ENCODE results near the gene FIGLA. TPM values are rescaled to one million over a fixed set of nuclear protein-coding genes. Genes with fewer than 3 reads are reported as not detected.

Gene FIGLA
- total RNA-seq, 1 experiment from 2014 or later, result not detected

GRCh38 chr2:70797506-70797905 lies 7.1 kb upstream of the FIGLA start:
- ATAC-seq (no peak), DNase-seq (ENCODE audit: low read depth, low spot score) (no peak)
- no TSS peak for BruUV-seq (replicated peaks)
- Histone ChIP-seq H3K9ac (ENCODE audit: low read length) (no peak overlapping the region), H3K9me2 (ENCODE audit: insufficient read depth) (no peaks in the 10 kb centered on the region), H3K27ac (ENCODE audit: low read depth, low read length) (no peak overlapping the region), H4K20me1 (ENCODE audit: insufficient read depth) (no peaks in the 10 kb centered on the region), H3K4me1 (ENCODE audit: control insufficient read depth in 1 of 2, insufficient read depth in 2 of 2, low read length in 2 of 2) (no peaks in the 10 kb centered on the region), H3K4me3 (replicated peaks in 1 of 2; ENCODE audit: low read depth in 1 of 2, low read length in 2 of 2) (no peak overlapping the region), H3K4me2 (ENCODE audit: low read length) (no peak overlapping the region), H3K79me2 (ENCODE audit: insufficient read depth, low read length) (no peaks in the 10 kb centered on the region), H3K27me3 (ENCODE audit: insufficient read depth, low read length) (no peaks in the 10 kb centered on the region), H3K9me3 (ENCODE audit: control insufficient read depth in 1 of 2, insufficient read depth in 1 of 2, low read depth in 1 of 2, low read length in 2 of 2) (no peaks in the 10 kb centered on the region), H2AFZ (ENCODE audit: low read depth, low read length, poor library complexity, severe bottlenecking) (no peak overlapping the region), H3K36me3 (ENCODE audit: control insufficient read depth in 1 of 2, insufficient read depth in 2 of 2, low read length in 2 of 2) (no peaks in the 10 kb centered on the region)
- ChIA-PET RAD21 (ENCODE audit: low non-redundant PET in 1 of 2, low total read pairs in 2 of 2, uncharacterized antibody in 2 of 2, unreplicated experiment in 2 of 2) (no interaction called here), POLR2A (no interaction called here), CTCF (interaction anchor here (1.3 to 2.2 kb wide), 2 partner anchors 12 to 151 kb away, joined by 4 to 6 read pairs; no protein-coding TSS in a partner anchor)
- TF ChIP-seq RAD21 (IDR thresholded peaks at IDR 0.05; ENCODE audit: low read depth) (no peak), FOSL1 (IDR thresholded peaks at IDR 0.05; ENCODE audit: low read depth) (no peak)
- intact Hi-C loops (cut with micrococcal nuclease), result no loop called here

GRCh38 chr2:70796262-70796661 lies 5.8 kb upstream of the FIGLA start:
- H2AFZ ChIP-seq (ENCODE audit: low read depth, low read length, poor library complexity, severe bottlenecking), result no peak overlapping the region
- H3K27me3 ChIP-seq (ENCODE audit: insufficient read depth, low read length), result no peaks in the 10 kb centered on the region
- ATAC-seq (no peak), DNase-seq (ENCODE audit: low read depth, low spot score) (no peak)
- intact Hi-C loops (cut with micrococcal nuclease), result no loop called here
- no peaks in the 10 kb centered on the region for H3K9me3 ChIP-seq (ENCODE audit: control insufficient read depth in 1 of 2, insufficient read depth in 1 of 2, low read depth in 1 of 2, low read length in 2 of 2)
- H3K27ac ChIP-seq (ENCODE audit: low read depth, low read length), result no peak overlapping the region
- RAD21 ChIA-PET (ENCODE audit: low non-redundant PET in 1 of 2, low total read pairs in 2 of 2, uncharacterized antibody in 2 of 2, unreplicated experiment in 2 of 2), result no interaction called here
- no peaks in the 10 kb centered on the region for H3K79me2 ChIP-seq (ENCODE audit: insufficient read depth, low read length)
- no peak overlapping the region for H3K4me3 ChIP-seq (replicated peaks in 1 of 2; ENCODE audit: low read depth in 1 of 2, low read length in 2 of 2)
- no peaks in the 10 kb centered on the region for H3K4me1 ChIP-seq (ENCODE audit: control insufficient read depth in 1 of 2, insufficient read depth in 2 of 2, low read length in 2 of 2)
- H3K36me3 ChIP-seq (ENCODE audit: control insufficient read depth in 1 of 2, insufficient read depth in 2 of 2, low read length in 2 of 2), result no peaks in the 10 kb centered on the region
- no peak overlapping the region for H3K9ac ChIP-seq (ENCODE audit: low read length)
- no TSS peak for BruUV-seq (replicated peaks)
- CTCF ChIA-PET, result interaction anchor here (1.3 to 2.2 kb wide), 2 partner anchors 11 to 152 kb away, joined by 4 to 6 read pairs; no protein-coding TSS in a partner anchor
- POLR2A ChIA-PET, result no interaction called here
- H3K9me2 ChIP-seq (ENCODE audit: insufficient read depth), result no peaks in the 10 kb centered on the region
- H3K4me2 ChIP-seq (ENCODE audit: low read length), result no peak overlapping the region
- H4K20me1 ChIP-seq (ENCODE audit: insufficient read depth), result no peaks in the 10 kb centered on the region
- TF ChIP-seq ZNF274 (IDR thresholded peaks at IDR 0.05; ENCODE audit: low read depth, low read length) (no peak), REST (IDR thresholded peaks at IDR 0.05; ENCODE audit: low read depth) (no peak), SIN3A (IDR thresholded peaks at IDR 0.05; ENCODE audit: low read depth) (no peak), TCF7L2 (IDR thresholded peaks at IDR 0.05; ENCODE audit: borderline replicate concordance, extremely low read depth, insufficient read depth, insufficient read length) (no peak), EZH2 (IDR thresholded peaks at IDR 0.05) (no peak), SP1 (IDR thresholded peaks at IDR 0.05; ENCODE audit: low read depth) (no peak), CTCF (IDR thresholded peaks at IDR 0.05 in 2 of 3, conservative IDR thresholded peaks at IDR 0.05 in 1 of 3; ENCODE audit: borderline replicate concordance in 1 of 3, insufficient read depth in 1 of 3, low read depth in 2 of 3, low read length in 2 of 3) (no peak), CBX3 (IDR thresholded peaks at IDR 0.05; ENCODE audit: low read depth) (no peak), POLR2AphosphoS5 (IDR thresholded peaks at IDR 0.05; ENCODE audit: low read depth, low read length) (no peak), EZH2phosphoT487 (IDR thresholded peaks at IDR 0.05; ENCODE audit: borderline replicate concordance) (no peak), JUND (IDR thresholded peaks at IDR 0.05) (no peak), ZFX (IDR thresholded peaks at IDR 0.05) (no peak), FOSL1 (IDR thresholded peaks at IDR 0.05; ENCODE audit: low read depth) (no peak), ATF3 (IDR thresholded peaks at IDR 0.05) (no peak), ELF1 (IDR thresholded peaks at IDR 0.05; ENCODE audit: borderline replicate concordance, low read depth) (no peak)
